Bone marrow (tissue), 2 donors: ENCODE measurements around the gene SOWAHC.
"Not testable (repeated sequence)": the region's sequence is repeated elsewhere in the genome, so short reads cannot be mapped to it uniquely, and the experiment has no call there.

ENCODE experiments used
- DNase-seq, 2 donors: peaks; one replicate each; lab custom pipeline; 2025; lab: John Stamatoyannopoulos, UW

SOWAHC gene

GRCh38 chr2:109613922-109614714, at the start of gene SOWAHC, which contains the start of gene SEPTIN10:
Gene SOWAHC, plus strand, starts transcription at chr2:109614364. Its CDS starts 126 bp downstream, at chr2:109614490.
Gene SEPTIN10, minus strand, starts transcription at chr2:109613966. Its CDS starts 139 bp downstream, at chr2:109613827.
- peak in 1 of 2 donors; percentile 71 for DNase-seq

- DNase-seq: no peak
Observed at GRCh38 chr2:109575373-109575772, 38.8 kb upstream of the SOWAHC start.

GRCh38 chr2:109577630-109578029, 36.5 kb upstream of the SOWAHC start:
- DNase-seq: not testable (repeated sequence)

GRCh38 chr2:109582928-109583895, 31.0 kb upstream of the SOWAHC start:
- no peak for DNase-seq

- no peak for DNase-seq
Observed at GRCh38 chr2:109586687-109587086, 27.5 kb upstream of the SOWAHC start.

GRCh38 chr2:109591206-109591605, 23.0 kb upstream of the SOWAHC start:
- no peak for DNase-seq

- DNase-seq: no peak
Observed at GRCh38 chr2:109592905-109593304, 21.3 kb upstream of the SOWAHC start.

GRCh38 chr2:109594246-109594885, 19.8 kb upstream of the SOWAHC start:
- DNase-seq: no peak

GRCh38 chr2:109595644-109596043, 18.5 kb upstream of the SOWAHC start:
- DNase-seq: no peak

- DNase-seq: no peak
Observed at GRCh38 chr2:109597283-109597682, 16.9 kb upstream of the SOWAHC start.

GRCh38 chr2:109601783-109602182, 12.4 kb upstream of the SOWAHC start:
- DNase-seq: no peak

GRCh38 chr2:109602617-109603188, 11.5 kb upstream of the SOWAHC start:
- DNase-seq: no peak

GRCh38 chr2:109604597-109604996, 9.6 kb upstream of the SOWAHC start:
- no peak for DNase-seq

GRCh38 chr2:109607766-109608165, 6.4 kb upstream of the SOWAHC start:
- no peak for DNase-seq

- DNase-seq: no peak
Observed at GRCh38 chr2:109609352-109610024, 4.7 kb upstream of the SOWAHC start.

GRCh38 chr2:109611467-109612095, 2.6 kb upstream of the SOWAHC start:
- DNase-seq: no peak

- DNase-seq: no peak
Observed at GRCh38 chr2:109613081-109613921, 863 bp upstream of the SOWAHC start.

GRCh38 chr2:109614715-109615636, 812 bp downstream of the SOWAHC start:
- no peak for DNase-seq
